ENCODE data around the gene CLEC3B.

GRCh38 chr3:45023675-45024074 lies 2.4 kb upstream of the CLEC3B start:
- TF ChIP-seq EZH2 (IDR thresholded peaks at IDR 0.05) (no peak), FOXP2 (optimal IDR thresholded peaks at IDR 0.05; ENCODE audit: control extremely low read depth, extremely low read length, insufficient read depth) (no peak), POLR2AphosphoS5 (IDR thresholded peaks at IDR 0.05; ENCODE audit: borderline replicate concordance, low read depth, low read length) (no peak)

All from SK-N-MC (cell line).